HG03066 (cell line): Measurements from ENCODE around the gene PHOX2B.

Experiments
- ATAC-seq: cut with Tn5 transposase; IDR thresholded peaks from one replicate; pipeline ENCODE4 v1.9.1; 2021; ENCODE audit warnings: low read depth; ENCODE audit not compliant: unreplicated experiment

The PHOX2B gene

GRCh38 chr4:41748571-41749475 is at the start of gene PHOX2B:
PHOX2B (minus strand) TSS chr4:41748725; CDS start chr4:41748610, 115 bp downstream.
- ATAC-seq: no peak

- no peak for ATAC-seq
These were observed 48.7 kb upstream of the PHOX2B start for GRCh38 chr4:41797260-41797659.

GRCh38 chr4:41796545-41797210 is 48.2 kb upstream of the PHOX2B start:
- ATAC-seq: no peak

- ATAC-seq: no peak
These were observed 47.4 kb upstream of the PHOX2B start for GRCh38 chr4:41795796-41796385.

- ATAC-seq: no peak
These were observed 43.6 kb upstream of the PHOX2B start for GRCh38 chr4:41792166-41792565.

GRCh38 chr4:41791557-41791956 is 43.0 kb upstream of the PHOX2B start:
- no peak for ATAC-seq

- ATAC-seq: no peak
These were observed 39.4 kb upstream of the PHOX2B start for GRCh38 chr4:41787931-41788330.

GRCh38 chr4:41785665-41786064 is 37.1 kb upstream of the PHOX2B start:
- no peak for ATAC-seq

GRCh38 chr4:41784191-41784979 is 35.9 kb upstream of the PHOX2B start:
- no peak for ATAC-seq

GRCh38 chr4:41776466-41776865 is 27.9 kb upstream of the PHOX2B start:
- ATAC-seq: no peak

GRCh38 chr4:41763729-41764128 is 15.2 kb upstream of the PHOX2B start:
- ATAC-seq: no peak

GRCh38 chr4:41758884-41759283 is 10.4 kb upstream of the PHOX2B start:
- ATAC-seq: no peak

- ATAC-seq: no peak
These were observed 9.1 kb upstream of the PHOX2B start for GRCh38 chr4:41757521-41758156.

- no peak for ATAC-seq
These were observed 5.4 kb upstream of the PHOX2B start for GRCh38 chr4:41753942-41754341.

GRCh38 chr4:41752081-41752836 is 3.7 kb upstream of the PHOX2B start:
- ATAC-seq: no peak

- no peak for ATAC-seq
These were observed 3.0 kb upstream of the PHOX2B start for GRCh38 chr4:41751449-41752061.

GRCh38 chr4:41750626-41751448 is 2.3 kb upstream of the PHOX2B start:
- ATAC-seq: no peak

GRCh38 chr4:41750121-41750625 is 1.6 kb upstream of the PHOX2B start:
- no peak for ATAC-seq
